NCI-H187 (cell line): Measurements from ENCODE around the gene TTC31.

Experiments
- DNase-seq, 2 experiments: peaks; one replicate each; lab custom pipeline; 2025; lab: John Stamatoyannopoulos, UW

The TTC31 gene

GRCh38 chr2:74505448-74506246 is 22.8 kb downstream of the TTC31 start:
- DNase-seq = no peak

- DNase-seq = peak; percentile 88 to 92
Measured at GRCh38 chr2:74507145-74507925, 24.5 kb downstream of the TTC31 start, which contains the start of gene PCGF1. Gene PCGF1 (minus strand): TSS chr2:74507695. CDS start chr2:74507668, 27 bp downstream.

GRCh38 chr2:74507926-74508520 is 25.1 kb downstream of the TTC31 start:
- DNase-seq = no peak

GRCh38 chr2:74510272-74510671 is 27.4 kb downstream of the TTC31 start:
- DNase-seq = no peak

GRCh38 chr2:74511104-74511989 is 28.5 kb downstream of the TTC31 start:
- no peak for DNase-seq

GRCh38 chr2:74512744-74513604 is 30.1 kb downstream of the TTC31 start:
- DNase-seq = no peak

GRCh38 chr2:74513605-74514367 is 30.9 kb downstream of the TTC31 start:
- no peak for DNase-seq

- DNase-seq = no peak
Measured at GRCh38 chr2:74514368-74515270, 31.7 kb downstream of the TTC31 start, which contains the start of gene TLX2. Gene TLX2 (plus strand): TSS chr2:74514450. CDS start chr2:74514807, 357 bp downstream.

GRCh38 chr2:74515271-74515980 is 32.5 kb downstream of the TTC31 start:
- no peak for DNase-seq

GRCh38 chr2:74515981-74516633 is 33.2 kb downstream of the TTC31 start:
- DNase-seq = no peak

GRCh38 chr2:74516650-74517049 is 33.8 kb downstream of the TTC31 start:
- no peak for DNase-seq

GRCh38 chr2:74522516-74522915 is 39.6 kb downstream of the TTC31 start:
- no peak for DNase-seq

- no peak for DNase-seq
Measured at GRCh38 chr2:74524005-74524404, 41.1 kb downstream of the TTC31 start.

- no peak for DNase-seq
Measured at GRCh38 chr2:74524955-74525716, 42.3 kb downstream of the TTC31 start.

- DNase-seq = no peak
Measured at GRCh38 chr2:74525717-74526648, 43.1 kb downstream of the TTC31 start, which contains the start of gene DQX1. Gene DQX1 (minus strand): TSS chr2:74526231. CDS start chr2:74525729, 502 bp downstream.
